Measurements from ENCODE around the gene XRN1.

Gene XRN1

DNA sequence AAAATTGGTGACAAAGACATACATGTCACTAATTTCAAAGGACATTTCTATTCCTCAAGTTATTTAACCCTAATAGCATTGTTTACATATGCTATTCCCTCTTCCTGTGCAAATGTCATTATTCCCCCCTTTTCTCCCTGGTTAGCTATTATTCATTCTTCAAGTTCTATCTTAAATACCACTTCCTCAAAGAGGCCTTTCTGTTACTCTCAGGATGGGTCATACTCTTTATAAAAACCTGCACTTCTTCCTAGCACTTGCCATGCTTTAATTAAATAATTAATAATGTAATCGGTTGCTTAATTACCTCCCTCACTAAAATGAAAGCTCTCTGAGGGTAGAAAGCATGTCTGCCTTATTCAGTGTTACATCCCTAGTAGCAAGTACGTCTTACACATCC is 88.5 kb downstream of the XRN1 start:
- no peak overlapping the region for H3K27ac ChIP-seq (ENCODE audit: low read depth, low read length)
- H3K79me1 ChIP-seq (ENCODE audit: low read length) = no peaks in the 10 kb centered on the region
- H4K8ac ChIP-seq (ENCODE audit: low read depth, low read length) = no peak overlapping the region
- H3K9me3 ChIP-seq (ENCODE audit: insufficient read depth, low read depth, low read length) = no peaks in the 10 kb centered on the region
- no peak overlapping the region for H3K23ac ChIP-seq (ENCODE audit: low read length)
- no peak overlapping the region for H3K9ac ChIP-seq (ENCODE audit: low read length)
- H2AK5ac ChIP-seq (ENCODE audit: low read length) = no peak overlapping the region
- WGBS (ENCODE audit: extremely low coverage, insufficient coverage, insufficient read length) = no CpG with 5 or more reads among the region's 2 CpGs
- H4K12ac ChIP-seq (ENCODE audit: low read depth, low read length) = no peak overlapping the region
- H3K18ac ChIP-seq (ENCODE audit: low read length) = no peak overlapping the region
- no peak overlapping the region for H3K4me2 ChIP-seq (ENCODE audit: low read length)
- no peak overlapping the region for H3K4me3 ChIP-seq (ENCODE audit: low read depth, low read length)
- no peaks in the 10 kb centered on the region for H3K4me1 ChIP-seq (ENCODE audit: control insufficient read depth in 1 of 2, insufficient read depth in 2 of 2, low read length in 2 of 2)
- H3K14ac ChIP-seq (ENCODE audit: low read length) = no peak overlapping the region
- peaks cover 12 to 18% of the 10 kb centered on the region in 2 experiments for H3K36me3 ChIP-seq (ENCODE audit: control insufficient read depth in 1 of 2, insufficient read depth in 2 of 2, low read length in 2 of 2)
- no peaks in the 10 kb centered on the region for H3K27me3 ChIP-seq (ENCODE audit: insufficient read depth, low read length)
- H4K91ac ChIP-seq (ENCODE audit: low read depth, low read length) = no peak overlapping the region
- H2BK12ac ChIP-seq (ENCODE audit: low read length) = no peak overlapping the region
- no peak overlapping the region for H3K4ac ChIP-seq (ENCODE audit: low read depth, low read length)
- H2BK120ac ChIP-seq (ENCODE audit: insufficient read depth, low read length, poor library complexity) = no peak overlapping the region
- DNase-seq = no peak
- H2AFZ ChIP-seq (ENCODE audit: insufficient read depth, low read length, poor library complexity) = no peak overlapping the region
- no peak overlapping the region for H2BK5ac ChIP-seq (ENCODE audit: low read depth, low read length, poor library complexity)
- no peaks in the 10 kb centered on the region for H3K79me2 ChIP-seq (ENCODE audit: control insufficient read depth, insufficient read depth, low read length, poor library complexity)

DNA sequence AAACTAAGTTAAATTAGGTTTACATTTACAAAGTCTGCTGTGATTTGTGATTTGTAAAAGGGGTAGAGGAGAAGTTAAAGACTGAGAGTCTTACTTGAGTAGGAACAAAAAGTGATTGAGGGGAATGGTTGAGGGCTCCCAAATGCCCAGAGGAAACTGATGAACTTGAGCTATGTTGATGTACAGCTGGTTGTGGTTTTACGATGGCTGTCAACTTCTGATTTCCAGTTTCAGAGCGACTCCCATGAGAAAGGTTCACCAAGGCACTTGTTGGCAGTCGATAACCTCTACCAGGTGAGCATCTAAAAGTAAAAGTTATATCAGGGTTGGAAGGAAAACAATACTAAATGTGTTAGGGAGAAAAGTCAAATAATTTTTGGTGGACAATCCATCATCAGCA is 91.0 kb downstream of the XRN1 start:
- H3K79me1 ChIP-seq (ENCODE audit: low read length) = no peaks in the 10 kb centered on the region
- no peak overlapping the region for H2BK5ac ChIP-seq (ENCODE audit: low read depth, low read length, poor library complexity)
- H3K36me3 ChIP-seq (ENCODE audit: control insufficient read depth in 1 of 2, insufficient read depth in 2 of 2, low read length in 2 of 2) = peaks cover 15 to 18% of the 10 kb centered on the region in 2 experiments
- H3K23ac ChIP-seq (ENCODE audit: low read length) = no peak overlapping the region
- no peak overlapping the region for H3K4ac ChIP-seq (ENCODE audit: low read depth, low read length)
- no peak overlapping the region for H3K27ac ChIP-seq (ENCODE audit: low read depth, low read length)
- no peak overlapping the region for H3K18ac ChIP-seq (ENCODE audit: low read length)
- no peak overlapping the region for H2AK5ac ChIP-seq (ENCODE audit: low read length)
- H3K27me3 ChIP-seq (ENCODE audit: insufficient read depth, low read length) = no peaks in the 10 kb centered on the region
- H3K9ac ChIP-seq (ENCODE audit: low read length) = no peak overlapping the region
- no peak overlapping the region for H4K8ac ChIP-seq (ENCODE audit: low read depth, low read length)
- no CpG with 5 or more reads among the region's 3 CpGs for WGBS (ENCODE audit: extremely low coverage, insufficient coverage, insufficient read length)
- no peak overlapping the region for H4K12ac ChIP-seq (ENCODE audit: low read depth, low read length)
- no peaks in the 10 kb centered on the region for H3K9me3 ChIP-seq (ENCODE audit: insufficient read depth, low read depth, low read length)
- H3K4me1 ChIP-seq (ENCODE audit: control insufficient read depth in 1 of 2, insufficient read depth in 2 of 2, low read length in 2 of 2) = peaks cover 0 to 2% of the 10 kb centered on the region in 2 experiments
- no peak overlapping the region for H3K4me3 ChIP-seq (ENCODE audit: low read depth, low read length)
- H4K91ac ChIP-seq (ENCODE audit: low read depth, low read length) = no peak overlapping the region
- H2BK120ac ChIP-seq (ENCODE audit: insufficient read depth, low read length, poor library complexity) = no peak overlapping the region
- H3K79me2 ChIP-seq (ENCODE audit: control insufficient read depth, insufficient read depth, low read length, poor library complexity) = no peaks in the 10 kb centered on the region
- no peak for DNase-seq
- H3K14ac ChIP-seq (ENCODE audit: low read length) = no peak overlapping the region
- H2AFZ ChIP-seq (ENCODE audit: insufficient read depth, low read length, poor library complexity) = no peak overlapping the region
- H3K4me2 ChIP-seq (ENCODE audit: low read length) = no peak overlapping the region
- H2BK12ac ChIP-seq (ENCODE audit: low read length) = no peak overlapping the region

DNA sequence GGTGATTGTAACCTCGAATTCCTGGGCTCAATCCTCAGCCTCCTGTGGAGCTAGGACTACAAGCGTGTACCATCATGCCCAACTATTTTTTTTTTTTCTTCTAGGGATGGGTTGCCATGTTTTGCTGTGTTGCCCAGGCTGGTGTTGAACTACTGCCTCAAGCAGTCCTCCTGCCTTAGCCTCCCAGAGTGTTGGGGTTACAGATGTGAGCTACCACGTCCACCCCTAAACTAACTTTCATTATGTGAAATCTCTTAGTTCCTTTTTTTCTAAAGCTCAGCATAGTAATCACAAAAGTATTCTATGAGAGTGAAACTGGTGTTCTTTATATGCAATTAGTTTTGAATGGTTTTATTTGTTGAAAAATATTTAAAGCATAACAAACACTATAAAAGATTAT is 92.1 kb downstream of the XRN1 start:
- Histone ChIP-seq H3K4me2 (ENCODE audit: low read length) (no peak overlapping the region), H3K4me1 (ENCODE audit: control insufficient read depth in 1 of 2, insufficient read depth in 2 of 2, low read length in 2 of 2) (peaks cover 0 to 2% of the 10 kb centered on the region in 2 experiments), H2AK5ac (ENCODE audit: low read length) (no peak overlapping the region), H3K9ac (ENCODE audit: low read length) (no peak overlapping the region), H3K36me3 (ENCODE audit: control insufficient read depth in 1 of 2, insufficient read depth in 2 of 2, low read length in 2 of 2) (peaks cover 15 to 18% of the 10 kb centered on the region in 2 experiments), H4K8ac (ENCODE audit: low read depth, low read length) (no peak overlapping the region), H3K18ac (ENCODE audit: low read length) (no peak overlapping the region), H4K12ac (ENCODE audit: low read depth, low read length) (no peak overlapping the region), H3K79me2 (ENCODE audit: control insufficient read depth, insufficient read depth, low read length, poor library complexity) (no peaks in the 10 kb centered on the region), H3K23ac (ENCODE audit: low read length) (no peak overlapping the region), H3K4ac (ENCODE audit: low read depth, low read length) (no peak overlapping the region), H3K27ac (ENCODE audit: low read depth, low read length) (no peak overlapping the region), H2AFZ (ENCODE audit: insufficient read depth, low read length, poor library complexity) (no peak overlapping the region), H3K79me1 (ENCODE audit: low read length) (no peaks in the 10 kb centered on the region), H3K14ac (ENCODE audit: low read length) (no peak overlapping the region), H3K27me3 (ENCODE audit: insufficient read depth, low read length) (no peaks in the 10 kb centered on the region), H2BK12ac (ENCODE audit: low read length) (no peak overlapping the region), H3K4me3 (ENCODE audit: low read depth, low read length) (no peak overlapping the region), H3K9me3 (ENCODE audit: insufficient read depth, low read depth, low read length) (no peaks in the 10 kb centered on the region), H2BK120ac (ENCODE audit: insufficient read depth, low read length, poor library complexity) (no peak overlapping the region), H2BK5ac (ENCODE audit: low read depth, low read length, poor library complexity) (no peak overlapping the region), H4K91ac (ENCODE audit: low read depth, low read length) (no peak overlapping the region)
- DNase-seq = no peak
- no CpG with 5 or more reads among the region's 3 CpGs for WGBS (ENCODE audit: extremely low coverage, insufficient coverage, insufficient read length)

DNA sequence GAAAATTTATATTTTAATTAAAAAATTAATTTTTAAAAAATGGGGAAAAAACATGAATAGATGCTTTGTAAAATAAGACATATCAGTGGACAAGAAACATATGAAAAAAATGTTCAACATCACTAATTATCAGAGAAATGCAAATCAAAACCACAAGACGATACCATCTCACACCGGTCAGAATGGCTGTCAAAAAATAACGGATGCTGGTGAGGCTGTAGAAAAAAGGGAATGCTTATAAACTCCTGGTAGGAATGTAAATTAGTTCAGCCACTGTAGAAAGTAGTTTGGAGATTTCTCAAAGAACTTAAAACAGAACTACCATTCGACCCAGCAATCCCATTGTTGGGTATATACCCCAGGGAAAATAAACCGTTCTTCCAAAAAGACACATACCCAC is 93.8 kb downstream of the XRN1 start:
- Histone ChIP-seq H3K27ac (ENCODE audit: low read depth, low read length) (no peak overlapping the region), H3K36me3 (ENCODE audit: control insufficient read depth in 1 of 2, insufficient read depth in 2 of 2, low read length in 2 of 2) (peaks cover 15 to 19% of the 10 kb centered on the region in 2 experiments), H2AK5ac (ENCODE audit: low read length) (no peak overlapping the region), H3K4me1 (ENCODE audit: control insufficient read depth in 1 of 2, insufficient read depth in 2 of 2, low read length in 2 of 2) (peaks cover 0 to 2% of the 10 kb centered on the region in 2 experiments), H4K91ac (ENCODE audit: low read depth, low read length) (no peak overlapping the region), H3K18ac (ENCODE audit: low read length) (no peak overlapping the region), H3K14ac (ENCODE audit: low read length) (no peak overlapping the region), H3K79me1 (ENCODE audit: low read length) (no peaks in the 10 kb centered on the region), H3K9ac (ENCODE audit: low read length) (no peak overlapping the region), H4K12ac (ENCODE audit: low read depth, low read length) (no peak overlapping the region), H2BK120ac (ENCODE audit: insufficient read depth, low read length, poor library complexity) (no peak overlapping the region), H2BK5ac (ENCODE audit: low read depth, low read length, poor library complexity) (no peak overlapping the region), H3K4me2 (ENCODE audit: low read length) (no peak overlapping the region), H2AFZ (ENCODE audit: insufficient read depth, low read length, poor library complexity) (no peak overlapping the region), H3K27me3 (ENCODE audit: insufficient read depth, low read length) (no peaks in the 10 kb centered on the region), H2BK12ac (ENCODE audit: low read length) (no peak overlapping the region), H3K4me3 (ENCODE audit: low read depth, low read length) (no peak overlapping the region), H3K23ac (ENCODE audit: low read length) (no peak overlapping the region), H4K8ac (ENCODE audit: low read depth, low read length) (no peak overlapping the region), H3K9me3 (ENCODE audit: insufficient read depth, low read depth, low read length) (no peaks in the 10 kb centered on the region), H3K79me2 (ENCODE audit: control insufficient read depth, insufficient read depth, low read length, poor library complexity) (no peaks in the 10 kb centered on the region), H3K4ac (ENCODE audit: low read depth, low read length) (no peak overlapping the region)
- peak in 1 of 2 donors; percentile 56 for DNase-seq
- WGBS (ENCODE audit: extremely low coverage, insufficient coverage, insufficient read length) = no CpG with 5 or more reads among the region's 5 CpGs
